Thyroid gland (tissue), 4 donors: ENCODE results near the gene FDXR.

Experiments used
- POLR2A ChIP-seq, 2 donors: fragments of 450-650 bp; IDR thresholded peaks; one replicate each; pipeline ENCODE4 v1.6.1; 2017; ENCODE audit warnings: antibody characterized with exemption in 2 of 2, mild to moderate bottlenecking in 2 of 2, moderate library complexity in 1 of 2
- TF ChIP-seq, protein P1 (sequence below), 6 experiments: fragments of 200-600 bp in 3 of 6; fragments of 450-650 bp in 3 of 6; sonication (generic) in 3 of 6; IDR thresholded peaks; one replicate each; pipeline ENCODE4 v1.5.1; 2016 to 2019; ENCODE audit warnings: antibody characterized with exemption in 6 of 6, mild to moderate bottlenecking in 2 of 6, inconsistent platforms in 1 of 6, moderate library complexity in 1 of 6

DNA sequence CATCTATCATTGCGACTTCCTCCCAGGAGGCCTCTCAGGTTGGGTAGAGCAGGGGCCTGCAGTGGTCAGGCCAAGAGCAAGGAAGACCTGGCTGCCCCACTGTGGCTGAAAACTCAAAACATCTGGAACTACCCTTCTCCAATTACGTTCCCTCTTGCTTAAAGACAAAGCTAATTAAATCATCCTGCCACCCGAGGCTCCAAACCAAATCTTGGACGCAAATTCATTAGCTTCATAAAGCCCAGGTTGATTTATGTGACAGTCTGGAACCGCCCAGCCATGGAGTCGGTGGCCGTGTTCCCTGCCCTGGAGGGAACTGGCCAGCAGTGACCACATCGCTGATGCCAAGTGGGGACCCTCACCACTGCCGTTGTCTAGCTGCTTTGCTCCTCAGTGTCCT lies 34.5 kb downstream of the FDXR start:
- TF ChIP-seq, protein P1, sequence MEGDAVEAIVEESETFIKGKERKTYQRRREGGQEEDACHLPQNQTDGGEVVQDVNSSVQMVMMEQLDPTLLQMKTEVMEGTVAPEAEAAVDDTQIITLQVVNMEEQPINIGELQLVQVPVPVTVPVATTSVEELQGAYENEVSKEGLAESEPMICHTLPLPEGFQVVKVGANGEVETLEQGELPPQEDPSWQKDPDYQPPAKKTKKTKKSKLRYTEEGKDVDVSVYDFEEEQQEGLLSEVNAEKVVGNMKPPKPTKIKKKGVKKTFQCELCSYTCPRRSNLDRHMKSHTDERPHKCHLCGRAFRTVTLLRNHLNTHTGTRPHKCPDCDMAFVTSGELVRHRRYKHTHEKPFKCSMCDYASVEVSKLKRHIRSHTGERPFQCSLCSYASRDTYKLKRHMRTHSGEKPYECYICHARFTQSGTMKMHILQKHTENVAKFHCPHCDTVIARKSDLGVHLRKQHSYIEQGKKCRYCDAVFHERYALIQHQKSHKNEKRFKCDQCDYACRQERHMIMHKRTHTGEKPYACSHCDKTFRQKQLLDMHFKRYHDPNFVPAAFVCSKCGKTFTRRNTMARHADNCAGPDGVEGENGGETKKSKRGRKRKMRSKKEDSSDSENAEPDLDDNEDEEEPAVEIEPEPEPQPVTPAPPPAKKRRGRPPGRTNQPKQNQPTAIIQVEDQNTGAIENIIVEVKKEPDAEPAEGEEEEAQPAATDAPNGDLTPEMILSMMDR (IDR thresholded peaks at IDR 0.05), result no peak
- no peak for TF ChIP-seq POLR2A (IDR thresholded peaks at IDR 0.05)
